Suppressor macrophage treated with lipopolysaccharide for 4 hours (primary cell): ENCODE results near the gene GLB1L3.

ENCODE experiments used
- DNase-seq: peaks from one replicate; pipeline ENCODE4 v3.0.0-alpha.2; 2020

Gene GLB1L3

GRCh38 chr11:134346101-134346975 lies 70.2 kb downstream of the GLB1L3 start:
- no peak for DNase-seq

- DNase-seq: no peak
These were observed 70.8 kb downstream of the GLB1L3 start for GRCh38 chr11:134346976-134347350.

GRCh38 chr11:134347441-134347840 lies 71.3 kb downstream of the GLB1L3 start:
- DNase-seq: no peak

- DNase-seq: no peak
These were observed 73.1 kb downstream of the GLB1L3 start for GRCh38 chr11:134349109-134349801.

GRCh38 chr11:134349802-134350355 lies 73.7 kb downstream of the GLB1L3 start:
- DNase-seq: no peak

GRCh38 chr11:134350381-134350780 lies 74.2 kb downstream of the GLB1L3 start:
- no peak for DNase-seq

GRCh38 chr11:134352111-134352510 lies 75.9 kb downstream of the GLB1L3 start:
- no peak for DNase-seq

GRCh38 chr11:134355136-134355535 lies 79.0 kb downstream of the GLB1L3 start:
- no peak for DNase-seq

GRCh38 chr11:134355656-134356055 lies 79.5 kb downstream of the GLB1L3 start:
- no peak for DNase-seq

GRCh38 chr11:134356656-134357544 lies 80.7 kb downstream of the GLB1L3 start:
- no peak for DNase-seq

GRCh38 chr11:134357545-134357839 lies 81.3 kb downstream of the GLB1L3 start:
- no peak for DNase-seq

GRCh38 chr11:134358165-134358855 lies 82.1 kb downstream of the GLB1L3 start:
- no peak for DNase-seq

GRCh38 chr11:134358856-134359490 lies 82.8 kb downstream of the GLB1L3 start:
- DNase-seq: no peak

- no peak for DNase-seq
These were observed 83.5 kb downstream of the GLB1L3 start for GRCh38 chr11:134359646-134360045.

GRCh38 chr11:134360050-134360835 lies 84.1 kb downstream of the GLB1L3 start:
- DNase-seq: peak; percentile 67

- no peak for DNase-seq
These were observed 85.5 kb downstream of the GLB1L3 start for GRCh38 chr11:134361661-134362060.

- no peak for DNase-seq
These were observed 86.2 kb downstream of the GLB1L3 start for GRCh38 chr11:134362192-134362901.

- no peak for DNase-seq
These were observed 87.0 kb downstream of the GLB1L3 start for GRCh38 chr11:134363161-134363560.

GRCh38 chr11:134363592-134363991 lies 87.4 kb downstream of the GLB1L3 start:
- no peak for DNase-seq

GRCh38 chr11:134364261-134364660 lies 88.1 kb downstream of the GLB1L3 start:
- no peak for DNase-seq
